ENCODE results near the gene AKIRIN1. TPM values are rescaled to one million over a fixed set of nuclear protein-coding genes. Genes with fewer than 3 reads are reported as not detected.
A peak's percentile ranks its signal among the peaks of the same experiment; 100 is the strongest.
"Not testable (repeated sequence)": the region's sequence is repeated elsewhere in the genome, so short reads cannot be mapped to it uniquely, and the experiment has no call there.

The AKIRIN1 gene
- total RNA-seq, 2 experiments from 2014 or later = 47.0 to 59.1 TPM

- Mint-ChIP-seq H3K4me1 (peaks cover 38% of the 10 kb centered on the region), H3K4me3 (no peak overlapping the region), H3K27ac (peak overlapping the region; percentile 37), H3K9me3 (ENCODE audit: low read depth) (no peaks in the 10 kb centered on the region), H3K36me3 (peaks cover 68% of the 10 kb centered on the region), H3K27me3 (no peaks in the 10 kb centered on the region)
- CTCF ChIA-PET = no interaction called here
- DNase-seq = no peak
- peak; percentile 27 for ATAC-seq
Observed at GRCh38 chr1:39003794-39004193, 12.7 kb downstream of the AKIRIN1 start.

DNA sequence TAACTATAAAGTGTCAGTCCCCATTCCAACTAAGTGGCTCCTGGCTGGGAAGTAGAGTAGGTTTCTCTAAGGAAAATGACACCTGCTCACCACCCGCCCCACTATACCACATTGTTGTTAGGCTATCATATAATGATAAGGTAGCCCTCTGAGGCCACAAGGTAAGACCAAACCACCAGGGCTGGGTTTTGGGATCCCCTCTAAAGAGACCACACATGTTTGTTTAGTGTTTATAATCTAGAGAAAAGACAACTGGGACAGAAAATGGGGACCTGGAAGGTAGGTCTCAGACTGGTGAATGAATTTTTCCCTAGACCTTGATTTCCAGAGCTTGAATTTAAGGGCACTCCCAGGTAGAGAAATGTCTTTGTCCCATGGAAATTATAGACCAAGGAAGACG, 15.2 kb downstream of the AKIRIN1 start:
- Mint-ChIP-seq H3K27ac (no peak overlapping the region), H3K9me3 (ENCODE audit: low read depth) (no peaks in the 10 kb centered on the region), H3K4me1 (peaks cover 28% of the 10 kb centered on the region), H3K36me3 (peaks cover 56% of the 10 kb centered on the region), H3K4me3 (no peak overlapping the region), H3K27me3 (no peaks in the 10 kb centered on the region)
- no peak for DNase-seq
- no peak for ATAC-seq
- CTCF ChIA-PET = interaction anchor here (0.7 kb wide), 1 partner anchor 36 kb away, joined by 3 read pairs; no protein-coding TSS in a partner anchor

DNA sequence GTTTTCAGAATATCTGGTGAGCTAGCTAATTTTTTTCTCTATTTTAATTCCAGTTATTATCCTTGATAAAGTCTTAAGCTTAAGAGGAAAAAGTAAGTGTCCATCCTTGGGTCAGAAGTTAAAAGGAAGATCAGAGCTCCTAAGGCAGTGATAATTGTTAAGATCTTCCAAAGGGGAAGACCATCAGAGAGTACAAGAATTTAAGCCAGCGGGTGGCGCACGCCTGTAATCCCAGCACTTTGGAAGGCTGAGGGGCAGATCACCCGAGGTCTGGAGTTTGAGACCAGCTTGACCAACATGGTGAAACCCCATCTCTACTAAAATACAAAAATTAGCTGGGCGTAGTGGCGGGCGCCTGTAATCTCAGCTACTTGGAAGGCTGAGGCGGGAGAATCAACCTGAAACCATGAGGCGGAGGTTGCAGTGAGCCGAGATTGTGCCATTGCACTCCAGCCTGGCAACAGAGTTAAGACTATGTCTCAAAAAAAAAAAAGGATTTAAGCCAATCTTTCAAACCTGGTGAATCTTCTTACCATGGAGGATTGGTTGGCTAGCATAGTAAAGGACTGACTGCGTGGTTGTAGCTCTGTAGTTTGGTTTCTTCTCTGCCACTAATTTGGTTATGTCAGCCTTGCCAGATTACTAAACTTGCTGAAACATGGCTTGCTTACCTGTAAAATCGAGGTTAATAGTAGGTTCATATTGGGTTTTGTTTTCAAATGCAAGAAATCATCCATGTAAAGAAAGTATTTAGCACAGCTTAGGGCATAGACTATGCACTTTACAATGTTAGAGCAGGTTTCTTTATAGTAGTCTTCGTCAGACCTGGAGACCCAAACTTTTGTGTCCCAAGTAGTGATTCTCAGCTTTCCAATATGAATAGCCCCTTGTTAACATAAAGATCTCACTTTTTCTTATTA, 15.9 kb downstream of the AKIRIN1 start:
- Mint-ChIP-seq H3K27me3 (no peaks in the 10 kb centered on the region), H3K4me1 (peaks cover 23% of the 10 kb centered on the region), H3K9me3 (ENCODE audit: low read depth) (no peaks in the 10 kb centered on the region), H3K36me3 (peaks cover 55% of the 10 kb centered on the region), H3K27ac (no peak overlapping the region), H3K4me3 (no peak overlapping the region)
- CTCF ChIA-PET = no interaction called here
- DNase-seq (no peak), ATAC-seq (no peak)

DNA sequence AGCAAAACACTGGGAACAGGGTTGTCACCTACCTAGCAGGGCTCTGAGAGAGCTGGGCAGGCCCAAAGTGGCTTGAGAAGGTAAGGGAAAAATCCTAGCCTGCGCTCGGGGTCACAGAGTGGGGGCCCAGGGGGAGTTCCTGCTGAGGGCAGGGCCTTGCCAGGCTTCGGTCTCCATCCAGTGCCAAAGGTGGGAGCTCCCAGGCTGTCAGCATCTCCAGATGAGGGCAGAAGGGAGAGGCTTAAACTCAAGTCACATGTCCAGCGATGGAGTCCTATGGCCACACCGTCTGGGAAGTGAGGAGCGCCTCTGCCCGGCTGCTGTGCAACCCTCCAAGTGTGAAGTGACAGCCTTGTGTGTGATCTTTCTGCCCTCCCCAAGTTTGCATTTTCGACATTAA, 23.9 kb downstream of the AKIRIN1 start:
- H3K4me1 Mint-ChIP-seq; H3K4me3 Mint-ChIP-seq; DNase-seq; ATAC-seq; H3K27me3 Mint-ChIP-seq; H3K9me3 Mint-ChIP-seq (ENCODE audit: low read depth); CTCF ChIA-PET; H3K27ac Mint-ChIP-seq: not testable (repeated sequence)
- peaks cover 11% of the 10 kb centered on the region for H3K36me3 Mint-ChIP-seq

DNA sequence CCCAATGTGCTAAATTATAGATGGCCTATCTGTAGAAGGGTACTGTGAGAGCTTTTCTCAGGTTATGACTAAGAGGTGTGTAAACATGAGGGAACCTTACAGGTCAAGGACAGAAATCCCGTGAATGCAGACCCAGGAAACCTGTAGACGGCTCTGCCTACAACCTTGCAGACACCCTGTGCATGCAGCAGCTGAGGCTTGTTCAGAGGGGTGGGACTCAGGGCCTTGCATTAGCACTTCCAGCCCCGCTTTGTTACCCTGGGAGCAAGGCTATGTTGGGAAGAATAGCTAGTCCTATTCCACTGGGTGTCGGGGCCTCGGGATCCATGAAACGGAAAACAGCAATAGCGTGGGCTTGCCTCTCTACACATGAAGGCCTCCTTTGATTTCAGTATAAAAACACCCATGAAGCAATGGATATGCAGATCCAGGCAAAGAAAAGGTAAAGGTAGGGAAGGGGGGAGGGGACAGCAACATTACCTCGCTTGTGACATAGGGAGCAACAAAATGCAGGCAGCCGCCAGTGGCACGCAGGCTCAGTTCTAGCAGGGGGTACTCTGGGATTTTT, 25.6 kb downstream of the AKIRIN1 start:
- Mint-ChIP-seq H3K27ac (no peak overlapping the region), H3K27me3 (no peaks in the 10 kb centered on the region), H3K9me3 (ENCODE audit: low read depth) (no peaks in the 10 kb centered on the region), H3K4me1 (no peaks in the 10 kb centered on the region), H3K36me3 (peaks cover 8% of the 10 kb centered on the region), H3K4me3 (no peak overlapping the region)
- ATAC-seq = no peak
- DNase-seq = no peak
- CTCF ChIA-PET = no interaction called here

GRCh38 chr1:39017266-39017665, 26.2 kb downstream of the AKIRIN1 start:
- peaks cover 3% of the 10 kb centered on the region for H3K36me3 Mint-ChIP-seq
- no peak for DNase-seq
- H3K27ac Mint-ChIP-seq = no peak overlapping the region
- H3K4me1 Mint-ChIP-seq = no peaks in the 10 kb centered on the region
- no peaks in the 10 kb centered on the region for H3K27me3 Mint-ChIP-seq
- no peaks in the 10 kb centered on the region for H3K9me3 Mint-ChIP-seq (ENCODE audit: low read depth)
- H3K4me3 Mint-ChIP-seq = no peak overlapping the region
- ATAC-seq = no peak
- CTCF ChIA-PET = interaction anchor here (0.6 kb wide), 1 partner anchor 80 kb away, joined by 4 read pairs; no protein-coding TSS in a partner anchor

DNA sequence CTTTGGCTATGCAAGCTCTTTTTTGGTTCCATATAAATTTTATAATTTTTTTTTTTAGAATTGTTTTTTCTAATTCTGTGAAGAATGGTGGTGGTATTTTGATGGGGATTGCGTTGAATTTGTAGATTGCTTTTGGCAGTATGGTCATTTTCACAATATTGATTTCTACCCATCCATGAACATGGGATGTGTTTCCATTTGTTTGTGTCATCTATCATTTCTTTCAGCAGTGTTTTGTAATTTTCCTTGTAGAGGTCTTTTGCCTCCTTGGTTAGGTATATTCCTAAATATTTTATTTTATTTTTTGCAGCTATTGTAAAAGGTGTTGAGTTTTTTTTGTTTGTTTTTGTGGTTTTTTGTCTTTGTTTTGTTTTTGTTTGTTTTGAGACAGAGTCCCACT, 29.4 kb downstream of the AKIRIN1 start:
- DNase-seq; CTCF ChIA-PET; H3K36me3 Mint-ChIP-seq; H3K27ac Mint-ChIP-seq; H3K4me1 Mint-ChIP-seq; ATAC-seq; H3K27me3 Mint-ChIP-seq; H3K4me3 Mint-ChIP-seq; H3K9me3 Mint-ChIP-seq (ENCODE audit: low read depth): not testable (repeated sequence)

DNA sequence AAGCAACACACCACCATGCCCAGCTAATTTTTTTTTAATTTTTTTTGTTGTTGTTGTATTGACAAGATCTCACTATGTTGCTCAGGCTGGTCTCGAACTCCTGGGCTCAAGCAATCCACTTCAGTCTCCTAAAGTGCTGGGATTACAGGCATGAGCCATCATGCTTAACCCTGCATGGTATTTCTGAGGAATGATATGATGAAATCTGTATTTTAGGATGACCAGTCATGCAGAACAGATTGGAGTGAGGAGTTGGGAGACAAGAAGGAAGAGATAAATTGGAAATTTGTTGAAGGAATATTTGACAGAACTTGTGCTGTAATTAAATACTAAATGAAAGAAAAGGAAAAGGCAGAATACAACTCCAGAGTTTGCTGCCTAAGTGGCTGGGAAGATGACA, 30.4 kb downstream of the AKIRIN1 start:
- no peaks in the 10 kb centered on the region for H3K27me3 Mint-ChIP-seq
- H3K9me3 Mint-ChIP-seq (ENCODE audit: low read depth) = peaks cover 4% of the 10 kb centered on the region
- H3K4me1 Mint-ChIP-seq = peaks cover 13% of the 10 kb centered on the region
- CTCF ChIA-PET = no interaction called here
- no peaks in the 10 kb centered on the region for H3K36me3 Mint-ChIP-seq
- no peak overlapping the region for H3K27ac Mint-ChIP-seq
- no peak overlapping the region for H3K4me3 Mint-ChIP-seq
- ATAC-seq (no peak), DNase-seq (no peak)

DNA sequence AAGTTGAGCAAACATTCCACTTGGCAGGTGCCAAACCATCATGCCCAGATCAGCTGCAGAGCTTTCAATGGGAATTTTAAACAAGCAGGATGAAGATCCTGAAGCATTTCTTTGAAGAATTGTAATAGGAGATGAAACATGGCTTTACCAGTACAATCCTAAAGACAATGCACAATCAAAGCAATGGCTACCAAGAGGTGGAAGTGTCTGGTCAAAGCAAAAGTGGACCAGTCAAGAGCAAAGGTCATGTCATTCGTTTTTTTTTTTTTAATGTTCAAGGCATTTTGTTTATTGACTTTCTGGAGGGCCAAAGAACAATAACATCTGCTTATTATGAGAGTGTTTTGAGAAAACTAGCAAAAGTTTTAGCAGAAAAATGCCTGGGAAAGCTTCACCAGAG, 32.1 kb downstream of the AKIRIN1 start:
- ATAC-seq (no peak), DNase-seq (no peak)
- Mint-ChIP-seq H3K36me3 (peaks cover 2% of the 10 kb centered on the region), H3K27ac (no peak overlapping the region), H3K4me3 (no peak overlapping the region), H3K9me3 (ENCODE audit: low read depth) (peaks cover 4% of the 10 kb centered on the region), H3K27me3 (no peaks in the 10 kb centered on the region), H3K4me1 (peaks cover 19% of the 10 kb centered on the region)
- CTCF ChIA-PET = no interaction called here

DNA sequence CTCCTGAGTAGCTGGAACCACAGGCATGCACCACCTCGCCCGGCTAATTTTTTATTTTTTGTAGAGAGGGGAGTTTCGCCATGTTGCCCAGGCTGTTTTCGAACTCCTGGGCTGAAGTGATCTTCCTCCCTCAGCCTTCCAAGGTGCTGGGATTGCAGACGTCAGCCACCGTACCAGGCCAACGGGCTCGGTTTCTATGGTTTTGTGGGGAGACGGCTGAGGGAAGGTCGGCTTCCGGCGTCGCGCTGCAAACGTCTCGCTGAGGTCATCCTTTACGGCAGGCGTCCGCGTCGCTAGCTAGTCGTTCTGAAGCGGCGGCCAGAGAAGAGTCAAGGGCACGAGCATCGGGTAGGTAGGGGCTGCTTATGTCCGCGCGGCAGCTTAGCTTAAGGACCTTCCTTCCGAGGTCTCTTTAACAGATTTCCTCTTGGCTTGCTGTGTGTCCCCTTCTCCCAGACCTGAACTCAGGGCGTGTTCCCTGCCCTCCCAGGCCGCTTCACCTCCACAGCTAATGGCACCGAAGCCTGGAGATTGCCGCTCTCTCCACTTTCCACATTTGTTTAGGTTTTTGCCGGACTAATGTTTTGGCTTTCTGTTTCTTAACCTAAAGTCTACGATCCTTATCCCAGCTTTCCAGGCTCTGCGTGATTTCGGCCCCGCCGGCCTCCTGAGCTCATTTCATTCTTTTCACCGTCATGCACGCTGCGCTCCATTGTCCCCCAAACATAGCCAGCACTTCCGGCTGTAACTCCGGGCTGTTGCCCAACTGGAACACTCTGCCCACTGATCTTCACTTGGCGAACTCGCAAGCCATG, 35.2 kb downstream of the AKIRIN1 start, which contains the start of gene NDUFS5:
NDUFS5 (plus strand) TSS at position 300 of the 815 bp plus-strand sequence. CDS start 2,375 bp downstream, outside the sequence.
- ATAC-seq = peak; percentile 91

GRCh38 chr1:39026866-39027507, 35.9 kb downstream of the AKIRIN1 start:
- ATAC-seq (no peak), DNase-seq (no peak)
- CTCF ChIA-PET = interaction anchor here (0.6 to 1.5 kb wide), 8 partner anchors 13 to 1168 kb away, joined by 3 to 8 read pairs (median 4); partner anchors contain the start of gene MTF1
- H3K36me3 Mint-ChIP-seq = peaks cover 25% of the 10 kb centered on the region
- peaks cover 34% of the 10 kb centered on the region for H3K4me1 Mint-ChIP-seq
- no peaks in the 10 kb centered on the region for H3K27me3 Mint-ChIP-seq
- H3K4me3 Mint-ChIP-seq = peak overlapping the region; percentile 93
- peaks cover 4% of the 10 kb centered on the region for H3K9me3 Mint-ChIP-seq (ENCODE audit: low read depth)
- H3K27ac Mint-ChIP-seq = peak overlapping the region; percentile 96

More for the DNA sequence above, 35.2 kb downstream of the AKIRIN1 start, which contains the start of gene NDUFS5:
- H3K9me3 Mint-ChIP-seq (ENCODE audit: low read depth) = peaks cover 4% of the 10 kb centered on the region
- CTCF ChIA-PET = interaction anchor here (0.6 to 1.5 kb wide), 12 partner anchors 9 to 1167 kb away, joined by 3 to 8 read pairs (median 4); partner anchors contain the start of genes MTF1 and RRAGC
- no peaks in the 10 kb centered on the region for H3K27me3 Mint-ChIP-seq
- peak within 1 kb of the TSS; percentile 93 for H3K4me3 Mint-ChIP-seq
- DNase-seq = peak; percentile 91
- peaks cover 19% of the 10 kb centered on the region for H3K36me3 Mint-ChIP-seq
- peaks cover 29% of the 10 kb centered on the region for H3K4me1 Mint-ChIP-seq
- H3K27ac Mint-ChIP-seq = peak within 1 kb of the TSS; percentile 96

DNA sequence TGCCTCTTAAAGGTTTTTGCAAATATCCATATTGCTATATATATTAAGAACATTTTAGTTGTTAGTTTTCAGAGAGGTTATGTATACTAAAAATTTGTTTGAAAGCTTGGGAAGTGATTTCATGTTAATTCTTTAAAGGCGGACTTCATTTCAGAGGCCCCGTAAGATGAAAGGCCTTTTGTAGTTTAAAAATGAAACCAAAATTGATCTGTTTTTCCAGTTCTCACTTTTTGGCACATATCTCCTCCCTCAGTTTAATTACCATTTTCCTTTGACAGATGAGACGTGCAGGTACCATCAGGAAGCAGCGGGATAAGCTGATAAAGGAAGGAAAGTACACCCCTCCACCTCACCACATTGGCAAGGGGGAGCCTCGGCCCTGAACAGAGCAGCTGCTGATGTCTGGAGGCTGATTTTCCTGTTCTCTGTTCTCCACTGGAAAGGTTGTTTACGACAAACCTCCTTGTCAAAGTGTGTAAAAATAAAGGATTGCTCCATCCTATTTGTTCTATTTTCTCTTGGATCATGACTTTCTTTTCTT, 43.1 kb downstream of the AKIRIN1 start:
- Mint-ChIP-seq H3K27ac (peak overlapping the region; percentile 85), H3K4me3 (peak overlapping the region; percentile 69), H3K36me3 (peaks cover 52% of the 10 kb centered on the region), H3K4me1 (peaks cover 31% of the 10 kb centered on the region), H3K9me3 (ENCODE audit: low read depth) (no peaks in the 10 kb centered on the region), H3K27me3 (no peaks in the 10 kb centered on the region)
- DNase-seq (no peak), ATAC-seq (peak; percentile 49)
- CTCF ChIA-PET = interaction anchor here (1.6 kb wide), 1 partner anchor 58 kb away, joined by 7 read pairs; no protein-coding TSS in a partner anchor

Data from activated CD8-positive, alpha-beta memory T cell treated with anti-CD3 and anti-CD28 coated beads, Interleukin-2, amount 10 ng/mL, durations not matched to agents 7 days and 5 days (primary cell).